Small intestine (tissue), 7 donors: ENCODE results near the gene PALLD. TPM values are rescaled to one million over a fixed set of nuclear protein-coding genes. Genes with fewer than 3 reads are reported as not detected.

ENCODE experiments used
- DNase-seq, 2 donors: peaks; one replicate each; pipeline versions ENCODE4 v3.0.0 to v3.0.0-alpha.2; 2013
- FAIRE-seq: peaks from 2 replicates; lab custom pipeline; 2012; peaks lifted over from hg19 to GRCh38; lab: Jason Lieb, UNC
- H3K27ac ChIP-seq, 3 donors: one replicate each; pipeline ENCODE4 v1.5.1; 2013; ENCODE audit warnings: low read length in 2 of 3, mild to moderate bottlenecking in 2 of 3, control low read depth in 1 of 3, inconsistent platforms in 1 of 3, low read depth in 1 of 3, moderate library complexity in 1 of 3
- H3K27me3 ChIP-seq, 3 donors: one replicate each; pipeline ENCODE4 v1.6.1; 2013; ENCODE audit warnings: low read length in 3 of 3, inconsistent platforms in 1 of 3; ENCODE audit not compliant: control insufficient read depth in 3 of 3, insufficient read depth in 3 of 3
- H3K36me3 ChIP-seq, 3 donors: one replicate each; pipeline ENCODE4 v1.6.1; 2013; ENCODE audit warnings: low read length in 3 of 3, inconsistent platforms in 1 of 3, low read depth in 1 of 3, mild to moderate bottlenecking in 1 of 3, moderate library complexity in 1 of 3; ENCODE audit not compliant: control insufficient read depth in 3 of 3, insufficient read depth in 2 of 3
- H3K4me1 ChIP-seq, 3 donors: one replicate each; pipeline ENCODE4 v1.6.1; 2013; ENCODE audit warnings: low read length in 2 of 3, inconsistent platforms in 1 of 3, low read depth in 1 of 3, mild to moderate bottlenecking in 1 of 3, moderate library complexity in 1 of 3; ENCODE audit not compliant: control insufficient read depth in 3 of 3, insufficient read depth in 2 of 3
- H3K4me3 ChIP-seq, 3 donors: one replicate each; pipeline ENCODE4 v1.5.1; 2013; ENCODE audit warnings: low read length in 3 of 3, control low read depth in 1 of 3, inconsistent platforms in 1 of 3, low read depth in 1 of 3, mild to moderate bottlenecking in 1 of 3, moderate library complexity in 1 of 3
- H3K9me3 ChIP-seq, 2 donors: one replicate each; pipeline ENCODE4 v1.6.1; 2013; ENCODE audit warnings: low read depth in 1 of 2, low read length in 1 of 2; ENCODE audit not compliant: control insufficient read depth in 2 of 2, insufficient read depth in 1 of 2
- WGBS, 3 donors: extraction: QIAGEN DNeasy Blood & Tissue Kit; methylation state at CpG; one replicate each; pipeline ENCODE4 v1.1.7; 2013; 5-methylcytosine and 5-hydroxymethylcytosine counted together
- polyA plus RNA-seq, 4 donors: library from polyadenylated mRNA; stranded (reverse) in 3 of 4; unstranded in 1 of 4; fragments of 200-250 nt in 3 of 4; fragments of 120-200 nt in 1 of 4; gene quantifications; one replicate each; pipeline versions ENCODE4 v1.2.1 to v1.2.3, GENCODE V29; 2013
- donor health status: healthy with polysubstance abuse.
- donor health status: control.
- donor health status: control.
- donor health status: Bipolar disorder and iron deficiency.
- donor health status: healthy.

The PALLD gene
- polyA plus RNA-seq, 4 donors, result 31.3 to 58.9 (median 38.0) TPM

DNA sequence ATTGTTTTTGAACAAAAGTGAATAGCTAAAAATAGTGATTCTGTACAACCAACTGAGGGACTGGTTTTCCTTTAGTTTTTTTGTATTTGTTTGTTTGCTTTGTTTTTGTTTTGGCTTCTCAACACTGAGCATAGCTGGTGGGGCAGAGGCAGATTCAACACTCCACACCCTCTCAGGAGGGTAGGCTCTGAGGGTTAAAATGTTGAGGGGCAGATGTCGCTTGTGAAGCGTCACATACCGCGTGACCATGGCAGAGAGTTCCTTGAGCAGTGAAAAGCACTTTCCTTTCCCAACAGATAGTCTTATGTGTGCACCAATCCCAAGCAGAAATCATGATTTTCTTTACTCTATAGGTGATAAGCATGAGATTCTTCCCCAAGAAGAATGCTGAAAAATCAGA is 155.0 kb downstream of the PALLD start:
- H3K4me3 ChIP-seq, result no peak overlapping the region
- DNase-seq (no peak), FAIRE-seq (no peak)
- H3K4me1 ChIP-seq, result no peaks in the 10 kb centered on the region
- no peaks in the 10 kb centered on the region for H3K9me3 ChIP-seq
- H3K27me3 ChIP-seq, result no peaks in the 10 kb centered on the region
- 95 to 98% (median 96%) methylated on average over 4 of the region's 4 CpGs for WGBS, 3 donors
- no peak overlapping the region for H3K27ac ChIP-seq
- H3K36me3 ChIP-seq, result no peaks in the 10 kb centered on the region

DNA sequence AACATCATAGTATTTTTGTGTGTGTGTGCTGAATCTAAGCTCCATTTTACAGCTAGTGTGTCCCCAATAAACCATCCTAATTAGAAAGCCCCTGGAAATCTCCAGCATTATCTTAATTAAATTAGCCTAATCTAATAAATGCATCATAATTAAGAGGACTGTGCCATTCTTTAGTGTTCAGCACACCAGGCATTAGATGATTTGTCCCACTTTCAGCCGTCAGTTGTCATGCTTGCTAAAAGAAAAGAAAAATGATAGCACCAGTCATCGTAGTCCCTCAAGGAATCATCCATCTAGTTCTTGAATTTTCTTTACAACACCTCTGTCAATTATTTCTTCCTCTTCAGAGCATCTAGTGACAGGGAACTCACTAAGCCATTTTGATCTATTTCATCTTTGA is 155.9 kb downstream of the PALLD start:
- Histone ChIP-seq H3K27me3 (no peaks in the 10 kb centered on the region), H3K36me3 (no peaks in the 10 kb centered on the region), H3K4me3 (no peak overlapping the region), H3K9me3 (no peaks in the 10 kb centered on the region), H3K27ac (no peak overlapping the region), H3K4me1 (no peaks in the 10 kb centered on the region)
- FAIRE-seq (no peak), DNase-seq (no peak)
- 92 to 95% (median 93%) methylated on average over 2 of the region's 2 CpGs for WGBS, 3 donors

DNA sequence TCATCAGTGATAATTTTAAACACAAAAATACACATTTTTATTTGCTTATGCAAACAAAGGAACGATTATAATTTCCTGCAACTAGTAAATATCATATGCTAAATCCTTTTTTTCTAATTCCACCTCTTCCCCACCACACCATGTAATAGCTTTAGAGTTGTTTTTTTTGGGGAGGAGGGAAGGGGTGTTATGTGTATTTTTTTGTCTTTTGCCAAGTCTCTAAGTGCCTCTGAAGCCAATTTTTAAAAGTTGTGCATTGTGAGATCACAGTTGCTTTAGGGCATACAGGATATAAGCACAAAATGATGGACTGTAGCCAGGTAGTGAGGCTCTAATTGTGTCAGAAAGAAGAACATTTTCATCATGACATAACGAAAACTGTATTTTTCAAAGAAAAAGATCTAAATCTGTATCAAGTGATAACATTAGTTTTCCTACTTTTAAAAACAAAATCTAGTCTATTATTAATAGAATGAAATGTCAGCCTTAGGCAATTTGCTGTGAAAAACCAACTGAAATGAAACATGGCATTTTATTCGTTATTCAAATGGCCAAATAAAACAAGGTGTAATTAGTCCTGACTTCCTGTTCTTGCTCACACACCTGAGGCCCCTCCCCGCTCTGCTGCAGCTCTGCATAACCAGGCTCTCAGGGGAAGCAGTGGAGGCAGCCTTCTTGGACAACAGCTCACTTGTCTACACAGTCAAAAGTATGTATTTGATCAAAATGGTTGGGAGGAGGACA is 157.4 kb downstream of the PALLD start:
- no peak for FAIRE-seq
- Histone ChIP-seq H3K27ac (no peak overlapping the region), H3K9me3 (no peaks in the 10 kb centered on the region), H3K27me3 (no peaks in the 10 kb centered on the region), H3K36me3 (no peaks in the 10 kb centered on the region), H3K4me1 (no peaks in the 10 kb centered on the region), H3K4me3 (peak overlapping the region in 2 of 3 donors; percentile 2 to 38)
- 37 to 56% (median 38%) methylated on average over 4 of the region's 4 CpGs for WGBS, 3 donors
- DNase-seq, result peak; percentile 59 to 78

DNA sequence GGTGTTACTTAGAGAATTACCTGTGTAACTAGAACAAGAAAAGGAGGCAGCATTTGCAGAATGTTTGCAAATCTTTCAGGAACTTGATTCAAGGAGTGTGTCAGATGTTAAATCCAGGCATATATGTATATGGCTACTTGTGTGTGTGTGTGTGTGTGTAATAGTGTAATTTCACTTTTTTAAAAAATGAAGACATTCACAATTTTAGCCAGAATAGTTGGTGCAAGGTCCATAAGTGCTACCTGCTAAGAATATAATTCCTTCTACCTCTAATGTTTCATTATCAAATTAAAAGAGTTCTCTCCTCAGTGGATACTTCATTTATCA is 158.0 kb downstream of the PALLD start:
- DNase-seq, result no peak
- no peaks in the 10 kb centered on the region for H3K4me1 ChIP-seq
- H3K27ac ChIP-seq, result no peak overlapping the region
- H3K27me3 ChIP-seq, result no peaks in the 10 kb centered on the region
- no peaks in the 10 kb centered on the region for H3K9me3 ChIP-seq
- H3K4me3 ChIP-seq, result peak overlapping the region in 2 of 3 donors; percentile 2 to 38
- no peaks in the 10 kb centered on the region for H3K36me3 ChIP-seq
- FAIRE-seq, result no peak

DNA sequence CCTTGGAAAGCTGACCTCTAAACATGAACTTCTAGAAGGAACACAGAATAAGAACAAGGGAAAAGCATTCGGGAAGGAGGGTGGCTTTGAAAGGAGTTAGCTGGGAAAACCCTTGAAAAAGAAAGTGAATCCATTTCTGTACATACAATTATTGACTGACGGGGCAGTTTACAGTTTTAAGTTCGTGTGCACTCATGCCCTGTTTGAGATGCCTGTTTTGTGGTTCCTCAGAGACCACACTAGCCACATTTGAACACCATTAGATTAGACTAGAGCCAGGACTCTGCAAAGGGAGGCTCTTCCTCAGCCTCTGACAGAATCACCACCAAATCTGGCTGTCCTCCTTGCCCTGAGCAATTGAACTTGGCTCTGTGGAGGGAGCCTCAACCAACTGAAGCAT is 158.3 kb downstream of the PALLD start:
- H3K27ac ChIP-seq, result no peak overlapping the region

DNA sequence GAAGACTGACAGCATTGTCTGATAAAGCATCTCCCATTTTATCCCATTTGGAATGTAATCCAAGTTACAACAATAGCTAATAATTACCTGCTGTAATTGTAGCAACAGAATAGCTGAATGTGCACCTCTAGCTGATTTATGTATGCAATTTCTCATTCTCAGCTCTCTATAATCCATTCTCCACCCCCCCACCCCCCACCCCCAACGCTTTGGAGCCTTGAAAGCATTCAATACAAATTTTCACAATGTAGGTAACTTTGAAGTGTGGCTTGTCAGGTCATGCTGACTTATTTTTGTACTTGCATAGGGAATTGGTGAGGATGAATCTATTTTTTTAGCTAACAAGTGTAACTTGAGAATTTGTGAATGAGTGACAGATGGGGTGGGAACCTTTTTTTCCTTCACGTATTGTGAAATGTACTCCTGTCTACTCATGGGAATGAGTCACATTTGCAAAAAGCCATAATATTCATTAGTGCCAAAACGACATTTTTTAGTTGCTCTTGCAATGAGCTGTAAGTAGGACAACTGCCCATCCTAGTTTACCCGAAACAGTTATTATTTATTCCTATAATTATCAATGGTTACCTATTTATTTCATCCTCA is 159.3 kb downstream of the PALLD start:
- Histone ChIP-seq H3K36me3 (no peaks in the 10 kb centered on the region), H3K4me3 (no peak overlapping the region), H3K27me3 (no peaks in the 10 kb centered on the region), H3K9me3 (no peaks in the 10 kb centered on the region), H3K27ac (no peak overlapping the region), H3K4me1 (no peaks in the 10 kb centered on the region)
- no peak for DNase-seq
- WGBS, 3 donors, result 79 to 86% (median 80%) methylated on average over 4 of the region's 4 CpGs
- no peak for FAIRE-seq

More for the DNA sequence above, 158.3 kb downstream of the PALLD start:
- Histone ChIP-seq H3K36me3 (no peaks in the 10 kb centered on the region), H3K27me3 (no peaks in the 10 kb centered on the region), H3K4me1 (no peaks in the 10 kb centered on the region), H3K9me3 (no peaks in the 10 kb centered on the region), H3K4me3 (peak overlapping the region in 2 of 3 donors; percentile 2 to 38)
- FAIRE-seq (no peak), DNase-seq (peak; percentile 35 to 51)
- 4 to 38% (median 14%) methylated on average over 3 of the region's 3 CpGs for WGBS, 3 donors

DNA sequence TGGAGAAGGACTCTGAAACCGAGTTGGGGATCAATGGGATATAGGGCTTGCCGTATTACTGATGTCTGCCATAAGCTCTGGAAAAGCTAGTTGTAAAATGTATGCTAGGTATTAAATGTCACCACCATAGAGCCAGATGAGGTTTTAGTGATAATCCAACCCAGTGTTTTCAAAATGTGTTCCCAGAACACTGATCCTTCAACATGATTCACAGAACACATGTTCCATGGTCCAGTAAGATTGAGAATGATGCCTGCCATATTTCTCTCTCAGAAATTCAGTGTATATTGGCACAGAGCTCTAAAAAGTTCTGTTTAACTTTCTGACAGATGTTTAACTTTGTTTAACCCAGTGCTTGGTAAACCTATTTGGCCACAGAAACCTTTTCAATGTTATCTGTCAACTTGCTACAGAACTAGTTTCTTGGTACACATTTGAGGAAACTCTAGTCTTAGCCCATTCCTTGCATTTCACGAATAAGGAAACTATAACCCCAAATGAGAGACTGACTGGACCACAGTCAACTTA is 160.2 kb downstream of the PALLD start:
- Histone ChIP-seq H3K4me1 (peaks cover 0 to under 1% (median 0%) of the 10 kb centered on the region in 3 donors), H3K27ac (no peak overlapping the region), H3K36me3 (no peaks in the 10 kb centered on the region), H3K27me3 (no peaks in the 10 kb centered on the region), H3K4me3 (no peak overlapping the region), H3K9me3 (no peaks in the 10 kb centered on the region)
- no peak for FAIRE-seq
- no peak for DNase-seq
- WGBS, 3 donors, result 88 to 96% (median 92%) methylated on average over 3 of the region's 3 CpGs

DNA sequence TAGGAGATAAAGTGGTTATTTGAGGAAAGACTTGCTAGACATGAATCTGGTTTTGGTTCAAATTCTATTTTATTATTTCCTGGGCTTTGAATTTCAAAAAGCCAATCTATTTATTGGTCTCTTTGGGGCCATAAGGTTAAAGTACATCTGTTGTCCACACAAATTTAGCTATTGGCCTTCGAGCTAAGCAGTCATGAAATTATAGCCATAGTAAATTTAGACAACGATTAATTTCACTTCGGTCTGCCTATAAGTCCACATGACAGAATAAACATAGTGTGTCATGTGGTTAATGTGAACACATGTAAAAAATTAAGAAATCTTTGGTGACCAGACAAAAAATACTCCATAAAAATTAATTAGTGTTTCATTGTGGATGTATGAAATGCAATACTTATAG is 161.9 kb downstream of the PALLD start:
- H3K9me3 ChIP-seq, result no peaks in the 10 kb centered on the region
- H3K36me3 ChIP-seq, result no peaks in the 10 kb centered on the region
- 85 to 90% (median 88%) methylated on average over 3 of the region's 3 CpGs for WGBS, 3 donors
- no peak overlapping the region for H3K4me3 ChIP-seq
- FAIRE-seq, result no peak
- H3K27ac ChIP-seq, result no peak overlapping the region
- no peak for DNase-seq
- no peaks in the 10 kb centered on the region for H3K27me3 ChIP-seq
- peaks cover 0 to 3% (median 3%) of the 10 kb centered on the region in 3 donors for H3K4me1 ChIP-seq
